HEK293T (cell line): ENCODE data around the gene ITPRIP.

Experiments used
- ARNT ChIP-seq: fragments of 450-650 bp; IDR thresholded peaks from 2 replicates; pipeline ENCODE4 v1.6.1; 2017; ENCODE audit warnings: mild to moderate bottlenecking
- BHLHE40 ChIP-seq: fragments of 450-650 bp; IDR thresholded peaks from 2 replicates; pipeline ENCODE4 v1.6.1; 2016; ENCODE audit warnings: mild to moderate bottlenecking, moderate library complexity, borderline replicate concordance
- ELF4 ChIP-seq: fragments of 450-650 bp; IDR thresholded peaks from 2 replicates; pipeline ENCODE4 v1.6.1; 2017; ENCODE audit warnings: antibody characterized with exemption
- NFRKB ChIP-seq: fragments of 450-650 bp; IDR thresholded peaks from 2 replicates; pipeline ENCODE4 v1.6.1; 2016; ENCODE audit warnings: mild to moderate bottlenecking, moderate library complexity
- SP1 ChIP-seq: fragments of 450-650 bp; IDR thresholded peaks from 2 replicates; pipeline ENCODE4 v1.6.1; 2017

- TF ChIP-seq ELF4 = no peak
- no peak for TF ChIP-seq ARNT
- TF ChIP-seq NFRKB = no peak
- no peak for TF ChIP-seq BHLHE40
- TF ChIP-seq SP1 = no peak
Observed at GRCh38 chr10:104317726-104318299, 20.5 kb downstream of the ITPRIP start.
